Lower leg skin (tissue), 3 donors: ENCODE data around the gene PDGFA.

ENCODE experiments used
- POLR2A ChIP-seq, 2 donors: fragments of 450-650 bp; IDR thresholded peaks; one replicate each; pipeline ENCODE4 v1.6.1; 2016 to 2017; ENCODE audit warnings: antibody characterized with exemption in 2 of 2, mild to moderate bottlenecking in 1 of 2, moderate library complexity in 1 of 2
- TF ChIP-seq, protein P1 (sequence below), 3 donors: fragments of 450-650 bp; IDR thresholded peaks; one replicate each; pipeline ENCODE4 v1.5.1; 2016; ENCODE audit warnings: antibody characterized with exemption in 3 of 3, mild to moderate bottlenecking in 3 of 3, moderate library complexity in 2 of 3

DNA sequence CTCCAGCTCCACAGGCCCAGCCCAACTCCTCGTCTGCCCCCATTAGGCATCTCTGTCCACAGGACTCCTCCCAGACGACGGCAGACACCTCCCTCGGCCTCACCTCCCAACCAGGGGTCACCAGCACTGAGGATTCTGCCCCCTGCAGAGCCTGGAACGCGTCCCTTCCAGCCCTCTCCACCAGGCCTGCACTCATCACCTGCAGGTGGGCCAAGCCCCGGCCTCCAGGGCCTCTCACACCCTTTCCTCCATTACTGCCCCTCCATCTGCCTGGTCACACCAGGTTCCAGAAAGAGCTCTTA lies 42.7 kb upstream of the PDGFA start:
- TF ChIP-seq, protein P1, sequence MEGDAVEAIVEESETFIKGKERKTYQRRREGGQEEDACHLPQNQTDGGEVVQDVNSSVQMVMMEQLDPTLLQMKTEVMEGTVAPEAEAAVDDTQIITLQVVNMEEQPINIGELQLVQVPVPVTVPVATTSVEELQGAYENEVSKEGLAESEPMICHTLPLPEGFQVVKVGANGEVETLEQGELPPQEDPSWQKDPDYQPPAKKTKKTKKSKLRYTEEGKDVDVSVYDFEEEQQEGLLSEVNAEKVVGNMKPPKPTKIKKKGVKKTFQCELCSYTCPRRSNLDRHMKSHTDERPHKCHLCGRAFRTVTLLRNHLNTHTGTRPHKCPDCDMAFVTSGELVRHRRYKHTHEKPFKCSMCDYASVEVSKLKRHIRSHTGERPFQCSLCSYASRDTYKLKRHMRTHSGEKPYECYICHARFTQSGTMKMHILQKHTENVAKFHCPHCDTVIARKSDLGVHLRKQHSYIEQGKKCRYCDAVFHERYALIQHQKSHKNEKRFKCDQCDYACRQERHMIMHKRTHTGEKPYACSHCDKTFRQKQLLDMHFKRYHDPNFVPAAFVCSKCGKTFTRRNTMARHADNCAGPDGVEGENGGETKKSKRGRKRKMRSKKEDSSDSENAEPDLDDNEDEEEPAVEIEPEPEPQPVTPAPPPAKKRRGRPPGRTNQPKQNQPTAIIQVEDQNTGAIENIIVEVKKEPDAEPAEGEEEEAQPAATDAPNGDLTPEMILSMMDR (IDR thresholded peaks at IDR 0.05) = no peak
- TF ChIP-seq POLR2A (IDR thresholded peaks at IDR 0.05) = no peak
